DOHH2 (cell line): ENCODE measurements around the gene FAM184B.

Experiments
- H3F3A ChIP-seq: fragments of 200-600 bp; sonication (generic), shearing (Covaris generic); 2 replicates; pipeline ENCODE4 v1.6.0; 2016; ENCODE audit warnings: antibody characterized with exemption, mild to moderate bottlenecking; ENCODE audit not compliant: control insufficient read depth, insufficient read depth
- H3K27ac ChIP-seq: fragments of 200-600 bp; sonication (generic); 2 replicates; pipeline ENCODE4 v1.5.1; 2014; ENCODE audit warnings: low read depth, mild to moderate bottlenecking, low read length, moderate library complexity
- H3K27me3 ChIP-seq: fragments of 200-600 bp; sonication (generic); 2 replicates; pipeline ENCODE4 v1.6.1; 2014; ENCODE audit warnings: mild to moderate bottlenecking, low read length, mixed read lengths; ENCODE audit not compliant: control insufficient read depth
- H3K36me3 ChIP-seq: fragments of 200-600 bp; sonication (generic); 2 replicates; pipeline ENCODE4 v1.6.1; 2014; ENCODE audit warnings: mild to moderate bottlenecking, low read length, moderate library complexity, mixed read lengths; ENCODE audit not compliant: control insufficient read depth
- H3K4me1 ChIP-seq: fragments of 200-600 bp; sonication (generic); 2 replicates; pipeline ENCODE4 v1.6.1; 2014; ENCODE audit warnings: mild to moderate bottlenecking, low read length, mixed read lengths; ENCODE audit not compliant: control insufficient read depth
- H3K4me2 ChIP-seq: fragments of 200-600 bp; sonication (generic); 2 replicates; pipeline ENCODE4 v1.6.0; 2014; ENCODE audit warnings: mild to moderate bottlenecking, low read length, moderate library complexity
- H3K4me3 ChIP-seq: fragments of 200-600 bp; sonication (generic); 2 replicates; pipeline ENCODE4 v1.5.1; 2014; ENCODE audit warnings: mild to moderate bottlenecking, low read length, mixed read lengths
- H3K79me2 ChIP-seq: fragments of 200-600 bp; sonication (generic); 2 replicates; pipeline ENCODE4 v1.6.1; 2014; ENCODE audit warnings: mild to moderate bottlenecking, low read length, mixed read lengths; ENCODE audit not compliant: control insufficient read depth
- H3K9me2 ChIP-seq: fragments of 200-600 bp; sonication (generic); replicated peaks from 2 replicates; pipeline ENCODE4 v1.6.1; 2014; ENCODE audit warnings: mild to moderate bottlenecking, low read length, mixed read lengths; ENCODE audit not compliant: control insufficient read depth
- H3K9me3 ChIP-seq: fragments of 200-600 bp; sonication (generic); 2 replicates; pipeline ENCODE4 v1.6.1; 2014; ENCODE audit warnings: antibody characterized with exemption, low read length, mixed read lengths; ENCODE audit not compliant: control insufficient read depth, insufficient read depth
- H4K20me1 ChIP-seq: fragments of 200-600 bp; sonication (generic); 2 replicates; pipeline ENCODE4 v1.6.0; 2014; ENCODE audit warnings: low read depth, mild to moderate bottlenecking, antibody characterized with exemption, low read length, moderate library complexity; ENCODE audit not compliant: control insufficient read depth, insufficient read depth
- CTCF ChIP-seq: fragments of 200-600 bp; sonication (generic); IDR thresholded peaks from one replicate; pipeline ENCODE4 v1.5.1; 2014; ENCODE audit warnings: antibody characterized with exemption, mild to moderate bottlenecking, low read depth, low read length; ENCODE audit not compliant: poor library complexity, severe bottlenecking
- EZH2phosphoT487 ChIP-seq: fragments of 200-600 bp; sonication (generic); IDR thresholded peaks from 2 replicates; pipeline ENCODE4 v1.6.1; 2017; ENCODE audit warnings: borderline replicate concordance, mild to moderate bottlenecking, antibody characterized with exemption, low read length, moderate library complexity, mixed read lengths

Gene FAM184B

GRCh38 chr4:17694552-17694951 is 86.9 kb downstream of the FAM184B start:
- no peaks in the 10 kb centered on the region for H3K36me3 ChIP-seq
- no peaks in the 10 kb centered on the region for H3K27me3 ChIP-seq
- H3K4me3 ChIP-seq: no peak overlapping the region
- TF ChIP-seq CTCF (no peak), EZH2phosphoT487 (no peak)
- no peaks in the 10 kb centered on the region for H3K9me2 ChIP-seq
- H3K4me2 ChIP-seq: no peak overlapping the region
- no peaks in the 10 kb centered on the region for H3F3A ChIP-seq
- H3K4me1 ChIP-seq: no peaks in the 10 kb centered on the region
- no peaks in the 10 kb centered on the region for H4K20me1 ChIP-seq
- H3K79me2 ChIP-seq: no peaks in the 10 kb centered on the region
- no peaks in the 10 kb centered on the region for H3K9me3 ChIP-seq
- no peak overlapping the region for H3K27ac ChIP-seq

- no peak overlapping the region for H3K4me2 ChIP-seq
- no peaks in the 10 kb centered on the region for H3K36me3 ChIP-seq
- no peak for TF ChIP-seq EZH2phosphoT487
- TF ChIP-seq CTCF: no peak
- H3K27me3 ChIP-seq: no peaks in the 10 kb centered on the region
- no peaks in the 10 kb centered on the region for H3F3A ChIP-seq
- no peak overlapping the region for H3K27ac ChIP-seq
- no peaks in the 10 kb centered on the region for H3K9me3 ChIP-seq
- no peaks in the 10 kb centered on the region for H4K20me1 ChIP-seq
- H3K4me3 ChIP-seq: no peak overlapping the region
- H3K4me1 ChIP-seq: no peaks in the 10 kb centered on the region
- no peaks in the 10 kb centered on the region for H3K9me2 ChIP-seq
- H3K79me2 ChIP-seq: no peaks in the 10 kb centered on the region
Measured at GRCh38 chr4:17690898-17691297, 90.5 kb downstream of the FAM184B start.

DNA sequence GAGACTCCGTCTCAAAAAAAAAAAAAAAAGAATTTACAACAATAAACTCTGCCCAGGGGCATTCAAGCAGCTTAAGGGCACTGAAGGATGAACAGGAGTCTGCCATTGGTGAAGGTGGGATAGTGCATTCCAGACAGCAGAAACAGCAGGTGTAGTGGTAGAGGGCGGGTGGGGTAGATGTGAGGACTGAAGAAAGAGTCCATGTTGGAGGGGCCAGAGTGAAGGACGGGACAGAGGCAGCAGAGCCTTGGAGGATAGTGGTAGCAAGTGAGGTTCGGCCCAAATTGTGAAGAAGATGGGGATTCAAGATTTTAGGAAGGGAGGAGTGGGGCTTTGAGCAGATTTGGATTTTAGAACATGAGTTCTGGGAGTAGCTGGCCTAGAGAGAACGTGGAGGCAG is 91.3 kb downstream of the FAM184B start:
- no peaks in the 10 kb centered on the region for H3K36me3 ChIP-seq
- no peaks in the 10 kb centered on the region for H3F3A ChIP-seq
- H3K79me2 ChIP-seq: no peaks in the 10 kb centered on the region
- H3K4me3 ChIP-seq: no peak overlapping the region
- H3K9me2 ChIP-seq: no peaks in the 10 kb centered on the region
- no peak overlapping the region for H3K27ac ChIP-seq
- H3K27me3 ChIP-seq: no peaks in the 10 kb centered on the region
- TF ChIP-seq CTCF (no peak), EZH2phosphoT487 (no peak)
- no peak overlapping the region for H3K4me2 ChIP-seq
- H3K4me1 ChIP-seq: no peaks in the 10 kb centered on the region
- H3K9me3 ChIP-seq: no peaks in the 10 kb centered on the region
- no peaks in the 10 kb centered on the region for H4K20me1 ChIP-seq

DNA sequence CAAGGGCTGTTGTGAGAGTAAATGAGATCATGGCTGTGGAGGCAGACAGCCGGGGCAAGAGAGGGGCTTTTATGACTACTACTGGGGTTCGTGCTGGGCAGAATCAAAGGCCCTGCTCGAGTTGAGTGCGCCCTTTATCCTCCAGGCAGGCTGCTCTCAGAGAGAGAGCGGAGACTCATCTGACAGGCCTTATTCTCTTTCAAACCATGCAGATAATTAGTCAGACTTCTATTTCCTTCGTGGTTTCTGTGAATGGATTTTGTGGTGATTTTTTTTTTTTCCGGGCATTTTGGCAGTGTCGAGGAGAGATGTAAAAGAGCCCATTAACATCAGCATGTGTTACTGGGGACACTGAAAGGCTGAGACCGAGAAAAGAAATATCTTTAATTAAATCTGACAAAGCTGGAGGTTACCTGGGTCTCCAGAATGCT is 93.4 kb downstream of the FAM184B start:
- Histone ChIP-seq H3K27ac (no peak overlapping the region), H4K20me1 (no peaks in the 10 kb centered on the region), H3K36me3 (no peaks in the 10 kb centered on the region), H3K27me3 (no peaks in the 10 kb centered on the region), H3K4me2 (no peak overlapping the region), H3K79me2 (no peaks in the 10 kb centered on the region), H3K4me3 (no peak overlapping the region), H3K9me2 (no peaks in the 10 kb centered on the region), H3K9me3 (no peaks in the 10 kb centered on the region), H3K4me1 (no peaks in the 10 kb centered on the region), H3F3A (no peaks in the 10 kb centered on the region)
- TF ChIP-seq EZH2phosphoT487 (no peak), CTCF (no peak)
